Measurements from ENCODE around the gene NSUN6.

- TF ChIP-seq CTCF (conservative IDR thresholded peaks at IDR 0.05 in 1 of 2, IDR thresholded peaks at IDR 0.05 in 1 of 2; ENCODE audit: low read depth in 1 of 2, low read length in 2 of 2), result no peak
- no peak for TF ChIP-seq EZH2 (IDR thresholded peaks at IDR 0.05; ENCODE audit: low read length, missing control alignments)
Observed at GRCh38 chr10:18649364-18649959, 1.9 kb downstream of the NSUN6 start.

Measured in fibroblast of lung (primary cell).